Psoas muscle (tissue), 8 donors: ENCODE measurements around the gene PCGF3. TPM values are rescaled to one million over a fixed set of nuclear protein-coding genes. Genes with fewer than 3 reads are reported as not detected.

Experiments used
- ATAC-seq, 4 donors: fragments of 200-7000 bp; cut with Tn5 transposase; one replicate each; pipeline ENCODE4 v1.9.1; 2020; ENCODE audit warnings: moderate library complexity in 3 of 4, mild to moderate bottlenecking in 2 of 4
- DNase-seq, 2 donors: peaks; one replicate each; pipeline ENCODE4 v3.0.0-alpha.2; 2020
- H3K27ac ChIP-seq: fragments of 200-600 bp; one replicate; pipeline ENCODE4 v1.8.0; 2022
- H3K27me3 ChIP-seq, 3 donors: fragments of 200-600 bp in 1 of 3; one replicate each; pipeline versions ENCODE4 v1.6.1 to v1.8.0; 2013 to 2022; ENCODE audit warnings: low read length in 2 of 3, mild to moderate bottlenecking in 2 of 3, moderate library complexity in 1 of 3; ENCODE audit not compliant: insufficient read depth in 3 of 3
- H3K36me3 ChIP-seq, 2 donors: fragments of 200-600 bp in 1 of 2; one replicate each; pipeline versions ENCODE4 v1.6.1 to v1.8.0; 2013 to 2022; ENCODE audit warnings: low read depth in 1 of 2, mild to moderate bottlenecking in 1 of 2, moderate library complexity in 1 of 2; ENCODE audit not compliant: insufficient read depth in 1 of 2
- H3K4me1 ChIP-seq: fragments of 200-600 bp; one replicate; pipeline ENCODE4 v1.8.0; 2022
- H3K4me3 ChIP-seq: fragments of 200-600 bp; one replicate; pipeline ENCODE4 v1.8.0; 2022; ENCODE audit warnings: mild to moderate bottlenecking
- H3K9me3 ChIP-seq: fragments of 200-600 bp; one replicate; pipeline ENCODE4 v1.8.0; 2022
- WGBS, 3 donors: extraction: QIAGEN DNeasy Blood & Tissue Kit; methylation state at CpG; one replicate each; pipeline versions ENCODE4 v1.1.6 to v1.1.7; 2013; 5-methylcytosine and 5-hydroxymethylcytosine counted together
- intact Hi-C, 2 donors: fragments of 100-400 bp; cut with DNase I; formaldehyde crosslinking; loops; one replicate each; pipeline versions ENCODE4 v1.11.0 to v1.14.2; 2022
- polyA plus RNA-seq, 3 donors: library from polyadenylated mRNA; stranded (reverse); fragments of 200-250 nt; gene quantifications; one replicate each; pipeline ENCODE4 v1.2.3, GENCODE V29; 2013
- total RNA-seq, 4 donors: library from RNA; stranded (reverse); fragmentation: NEBNext Ultra II Directional in 2 of 4; extraction: Animal tissue kit (Norgen Biotek cat#: 25700) in 2 of 4; gene quantifications; one replicate each; pipeline versions ENCODE4 v1.2.1 to v1.2.4, GENCODE V29; 2021 to 2023
- TF ChIP-seq, protein P1 (sequence below): fragments of 200-600 bp; IDR thresholded peaks from one replicate; pipeline ENCODE4 v1.8.0; 2022; ENCODE audit warnings: antibody characterized with exemption
- donor health status: healthy with polysubstance abuse.
- donor health status: DM: no; HTN: no; CAD: no; lungs with moderate emphysema.
- donor health status: Bipolar disorder and iron deficiency.
- donor health status: healthy.
- donor health status: DM: yes; HTN: yes; CAD: no.
- donor health status: DM: no; HTN: no; CAD: no.
- donor health status: DM: no; HTN: no; CAD: no.
- donor health status: DM: yes; HTN: yes; CAD: no.

The PCGF3 gene
- total and polyA plus RNA-seq, 7 donors = 10.9 to 19.2 (median 15.1) TPM

DNA sequence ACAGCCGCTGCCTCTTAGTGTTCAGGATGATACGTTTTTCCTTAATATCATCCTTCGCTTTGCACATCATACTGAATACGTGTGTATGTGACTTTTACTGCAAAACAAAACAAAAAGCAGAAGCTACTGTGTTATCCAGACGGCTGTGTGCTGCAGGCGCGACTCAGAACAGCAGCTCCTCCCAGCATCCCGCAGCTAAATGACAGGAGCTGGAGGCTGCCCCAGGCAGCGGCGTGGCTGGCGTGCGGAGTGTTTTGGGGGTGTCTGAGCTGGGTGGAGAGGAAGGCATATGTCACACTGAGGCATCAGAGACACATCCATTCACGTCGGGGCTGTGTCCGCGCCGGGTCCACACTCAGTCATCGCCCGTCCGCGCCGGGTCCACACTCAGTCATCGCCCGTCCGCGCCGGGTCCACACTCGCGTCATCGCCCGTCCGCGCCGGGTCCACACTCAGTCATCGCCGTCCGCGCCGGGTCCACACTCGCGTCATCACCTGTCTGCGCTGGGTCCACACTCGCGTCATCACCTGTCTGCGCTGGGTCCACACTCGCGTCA is 16.6 kb downstream of the PCGF3 start:
- intact Hi-C loops = no loop called here
- DNase-seq = no peak
- H3K4me1 ChIP-seq = no peaks in the 10 kb centered on the region

DNA sequence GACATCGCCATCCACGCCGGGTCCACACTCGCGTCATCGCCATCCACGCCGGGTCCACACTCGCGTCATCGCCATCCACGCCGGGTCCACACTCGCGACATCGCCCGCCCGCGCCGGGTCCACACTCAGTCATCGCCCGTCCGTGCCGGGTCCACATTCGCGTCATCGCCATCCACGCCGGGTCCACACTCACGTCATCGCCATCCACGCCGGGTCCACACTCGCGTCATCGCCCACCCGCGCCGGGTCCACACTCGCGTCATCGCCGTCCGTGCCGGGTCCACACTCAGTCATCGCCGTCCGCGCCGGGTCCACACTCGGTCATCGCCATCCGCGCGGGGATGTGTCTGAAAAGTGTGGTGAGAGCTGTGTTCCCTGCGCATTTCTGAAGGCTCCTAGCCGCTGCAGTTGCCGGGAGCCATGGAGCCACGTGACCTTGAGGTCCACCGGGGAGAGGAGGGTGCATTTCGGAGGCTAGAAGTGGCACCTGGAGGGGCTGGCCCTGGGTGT is 17.3 kb downstream of the PCGF3 start:
- ATAC-seq (no peak), DNase-seq (no peak)
- intact Hi-C loops = no loop called here
- no peaks in the 10 kb centered on the region for H3K9me3 ChIP-seq
- no peaks in the 10 kb centered on the region for H3K36me3 ChIP-seq
- no peaks in the 10 kb centered on the region for H3K4me1 ChIP-seq
- WGBS, 3 donors = 96 to 97% (median 96%) methylated on average over 59 to 61 of the region's 61 CpGs
- H3K4me3 ChIP-seq = no peak overlapping the region
- TF ChIP-seq, protein P1, sequence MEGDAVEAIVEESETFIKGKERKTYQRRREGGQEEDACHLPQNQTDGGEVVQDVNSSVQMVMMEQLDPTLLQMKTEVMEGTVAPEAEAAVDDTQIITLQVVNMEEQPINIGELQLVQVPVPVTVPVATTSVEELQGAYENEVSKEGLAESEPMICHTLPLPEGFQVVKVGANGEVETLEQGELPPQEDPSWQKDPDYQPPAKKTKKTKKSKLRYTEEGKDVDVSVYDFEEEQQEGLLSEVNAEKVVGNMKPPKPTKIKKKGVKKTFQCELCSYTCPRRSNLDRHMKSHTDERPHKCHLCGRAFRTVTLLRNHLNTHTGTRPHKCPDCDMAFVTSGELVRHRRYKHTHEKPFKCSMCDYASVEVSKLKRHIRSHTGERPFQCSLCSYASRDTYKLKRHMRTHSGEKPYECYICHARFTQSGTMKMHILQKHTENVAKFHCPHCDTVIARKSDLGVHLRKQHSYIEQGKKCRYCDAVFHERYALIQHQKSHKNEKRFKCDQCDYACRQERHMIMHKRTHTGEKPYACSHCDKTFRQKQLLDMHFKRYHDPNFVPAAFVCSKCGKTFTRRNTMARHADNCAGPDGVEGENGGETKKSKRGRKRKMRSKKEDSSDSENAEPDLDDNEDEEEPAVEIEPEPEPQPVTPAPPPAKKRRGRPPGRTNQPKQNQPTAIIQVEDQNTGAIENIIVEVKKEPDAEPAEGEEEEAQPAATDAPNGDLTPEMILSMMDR = no peak
- H3K27ac ChIP-seq = no peak overlapping the region
- no peaks in the 10 kb centered on the region for H3K27me3 ChIP-seq

More for the DNA sequence above, 16.6 kb downstream of the PCGF3 start:
- H3K27me3 ChIP-seq = no peaks in the 10 kb centered on the region
- ATAC-seq = no peak
- 95 to 97% (median 96%) methylated on average over 39 to 47 of the region's 47 CpGs for WGBS, 3 donors
- no peaks in the 10 kb centered on the region for H3K36me3 ChIP-seq
- no peak overlapping the region for H3K27ac ChIP-seq
- H3K4me3 ChIP-seq = no peak overlapping the region
- TF ChIP-seq, protein P1 = no peak
- no peaks in the 10 kb centered on the region for H3K9me3 ChIP-seq

DNA sequence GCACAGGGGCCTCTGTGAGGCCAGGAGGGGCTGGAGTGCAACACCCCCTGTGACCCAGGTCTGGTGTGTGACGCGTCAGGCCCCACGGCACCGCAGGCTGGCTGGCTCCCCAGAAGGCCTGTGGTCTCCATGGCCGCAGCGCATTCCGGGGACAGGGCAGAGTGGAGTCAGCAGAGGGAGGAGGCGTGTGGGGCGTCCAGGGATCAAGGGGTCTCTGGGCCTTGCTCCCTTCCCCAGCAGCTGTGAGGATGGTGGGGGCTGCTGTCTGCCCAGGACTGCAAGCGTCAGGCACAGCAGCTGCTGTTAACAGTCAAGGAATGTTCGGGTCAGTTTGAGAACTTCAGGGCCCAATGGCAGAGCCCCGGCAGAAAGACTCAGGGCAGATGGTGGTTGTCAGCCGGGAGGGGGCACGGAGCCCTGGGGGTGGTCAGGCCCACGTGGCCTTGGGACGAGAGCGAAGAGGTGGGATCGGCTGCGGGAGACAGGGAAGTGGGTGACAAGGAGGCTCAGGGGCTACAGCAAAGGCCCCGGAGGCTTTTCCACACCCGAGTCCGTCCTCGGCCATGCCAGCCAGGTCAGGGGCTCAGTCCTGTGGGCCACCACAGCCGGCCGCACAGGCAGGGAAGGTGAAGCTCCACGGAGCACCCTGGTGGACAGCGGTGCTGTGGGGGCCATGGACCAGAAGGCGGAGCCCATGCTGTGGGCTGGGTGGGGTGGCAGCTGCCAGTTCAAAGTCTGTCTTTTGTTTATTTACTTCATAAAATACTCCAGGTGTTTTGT is 18.3 kb downstream of the PCGF3 start:
- no peaks in the 10 kb centered on the region for H3K9me3 ChIP-seq
- H3K4me1 ChIP-seq = no peaks in the 10 kb centered on the region
- DNase-seq = no peak
- 65 to 75% (median 65%) methylated on average over 27 to 28 of the region's 28 CpGs for WGBS, 3 donors
- ATAC-seq = peak in 3 of 4 donors; percentile 11 to 23 (median 15)
- no peak overlapping the region for H3K27ac ChIP-seq
- H3K36me3 ChIP-seq = no peaks in the 10 kb centered on the region
- H3K4me3 ChIP-seq = no peak overlapping the region
- intact Hi-C loops = no loop called here
- no peaks in the 10 kb centered on the region for H3K27me3 ChIP-seq
- TF ChIP-seq, protein P1 = no peak

DNA sequence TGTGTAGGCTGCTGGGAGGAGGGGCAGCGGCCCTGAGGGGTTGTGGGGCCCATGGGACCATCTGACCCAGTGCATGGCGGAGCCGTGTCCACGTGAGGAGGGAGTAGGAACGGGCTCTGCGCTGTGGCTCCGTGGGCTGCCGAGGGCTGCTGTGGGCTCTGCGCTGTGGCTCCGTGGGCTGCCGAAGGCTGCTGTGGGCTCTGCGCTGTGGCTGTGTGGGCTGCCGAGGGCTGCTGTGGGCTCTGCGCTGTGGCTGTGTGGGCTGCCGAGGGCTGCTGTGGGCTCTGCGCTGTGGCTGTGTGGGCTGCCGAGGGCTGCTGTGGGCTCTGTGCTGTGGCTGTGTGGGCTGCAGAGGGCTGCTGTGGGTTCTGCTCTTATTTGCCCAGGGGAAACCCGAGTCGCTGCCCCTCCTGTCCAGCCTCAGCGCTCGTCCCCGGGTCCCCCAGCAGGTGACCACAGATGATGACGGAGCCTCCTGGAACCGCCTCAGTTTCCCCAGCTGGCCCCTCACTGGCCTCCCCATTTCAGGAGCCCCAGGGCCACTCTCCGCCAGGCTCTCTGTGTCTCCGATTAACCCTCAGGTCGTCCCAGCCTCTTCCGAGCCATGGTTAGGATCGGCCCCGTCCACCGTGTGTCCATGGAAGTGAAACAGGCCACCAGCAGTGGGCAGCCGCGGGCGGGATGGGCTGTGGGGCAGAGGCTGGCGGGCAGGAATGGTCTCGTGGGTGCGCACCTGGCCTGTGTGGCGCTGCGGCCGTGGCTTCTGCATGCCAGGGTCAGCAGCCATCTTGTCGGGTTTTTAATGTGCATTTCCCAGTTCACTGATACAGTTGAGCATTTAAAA is 20.0 kb downstream of the PCGF3 start:
- H3K4me1 ChIP-seq = no peaks in the 10 kb centered on the region
- no peak overlapping the region for H3K4me3 ChIP-seq
- no peak overlapping the region for H3K27ac ChIP-seq
- no peaks in the 10 kb centered on the region for H3K9me3 ChIP-seq
- TF ChIP-seq, protein P1 = peak; percentile 19
- WGBS, 3 donors = 74 to 82% (median 77%) methylated on average over 37 to 41 of the region's 41 CpGs
- H3K36me3 ChIP-seq = no peaks in the 10 kb centered on the region
- no peaks in the 10 kb centered on the region for H3K27me3 ChIP-seq
- intact Hi-C loops = no loop called here
- DNase-seq (no peak), ATAC-seq (peak; percentile 26 to 65 (median 58))
